ENCODE results near the gene SLIT3. TPM values are rescaled to one million over a fixed set of nuclear protein-coding genes. Genes with fewer than 3 reads are reported as not detected.

The SLIT3 gene
- total RNA-seq, 1 experiment from 2014 or later, result 0.44 TPM

DNA sequence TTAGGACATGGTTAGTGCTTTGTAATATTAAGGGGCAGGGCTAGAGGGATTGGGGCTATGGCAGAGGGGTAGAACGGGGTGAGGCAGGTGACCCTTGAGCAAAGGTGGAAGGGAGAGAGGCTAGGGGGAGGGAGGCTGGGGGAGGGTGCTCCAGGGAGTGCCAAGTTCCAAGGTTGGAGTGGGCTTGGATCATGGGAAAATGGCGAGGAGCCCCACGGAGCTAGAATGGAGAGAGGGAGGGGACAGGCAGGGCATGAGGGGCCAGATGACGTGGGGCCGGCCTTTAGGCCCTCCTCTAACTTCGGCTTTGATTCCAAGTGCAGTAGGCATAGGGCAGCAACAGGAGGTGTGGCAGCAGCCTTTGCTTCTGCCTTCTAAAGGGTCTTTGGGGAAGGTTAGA lies 550.0 kb downstream of the SLIT3 start:
- Histone ChIP-seq H3K4me1 (ENCODE audit: insufficient read depth, low read length) (no peaks in the 10 kb centered on the region), H3K9me3 (ENCODE audit: low read length) (no peaks in the 10 kb centered on the region), H3K4me2 (ENCODE audit: low read length) (no peak overlapping the region), H3K27me3 (ENCODE audit: low read length) (peaks cover 35% of the 10 kb centered on the region), H3K9me2 (replicated peaks; ENCODE audit: low read length) (no peaks in the 10 kb centered on the region), H3K79me2 (ENCODE audit: low read length) (no peaks in the 10 kb centered on the region), H3K4me3 (ENCODE audit: low read length) (no peak overlapping the region), H2AFZ (ENCODE audit: low read length) (no peak overlapping the region), H3K27ac (ENCODE audit: low read length) (no peak overlapping the region), H3K36me3 (ENCODE audit: low read depth, low read length) (no peaks in the 10 kb centered on the region), H4K20me1 (ENCODE audit: low read length) (no peaks in the 10 kb centered on the region), H3F3A (ENCODE audit: low read length, unreplicated experiment) (no peaks in the 10 kb centered on the region), H3K9ac (ENCODE audit: low read length) (no peak overlapping the region)
- intact Hi-C loops (cut with micrococcal nuclease), result no loop called here
- TF ChIP-seq, protein P1, sequence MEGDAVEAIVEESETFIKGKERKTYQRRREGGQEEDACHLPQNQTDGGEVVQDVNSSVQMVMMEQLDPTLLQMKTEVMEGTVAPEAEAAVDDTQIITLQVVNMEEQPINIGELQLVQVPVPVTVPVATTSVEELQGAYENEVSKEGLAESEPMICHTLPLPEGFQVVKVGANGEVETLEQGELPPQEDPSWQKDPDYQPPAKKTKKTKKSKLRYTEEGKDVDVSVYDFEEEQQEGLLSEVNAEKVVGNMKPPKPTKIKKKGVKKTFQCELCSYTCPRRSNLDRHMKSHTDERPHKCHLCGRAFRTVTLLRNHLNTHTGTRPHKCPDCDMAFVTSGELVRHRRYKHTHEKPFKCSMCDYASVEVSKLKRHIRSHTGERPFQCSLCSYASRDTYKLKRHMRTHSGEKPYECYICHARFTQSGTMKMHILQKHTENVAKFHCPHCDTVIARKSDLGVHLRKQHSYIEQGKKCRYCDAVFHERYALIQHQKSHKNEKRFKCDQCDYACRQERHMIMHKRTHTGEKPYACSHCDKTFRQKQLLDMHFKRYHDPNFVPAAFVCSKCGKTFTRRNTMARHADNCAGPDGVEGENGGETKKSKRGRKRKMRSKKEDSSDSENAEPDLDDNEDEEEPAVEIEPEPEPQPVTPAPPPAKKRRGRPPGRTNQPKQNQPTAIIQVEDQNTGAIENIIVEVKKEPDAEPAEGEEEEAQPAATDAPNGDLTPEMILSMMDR (conservative IDR thresholded peaks at IDR 0.05; ENCODE audit: low read depth, low read length), result no peak
- no peak for TF ChIP-seq EZH2 (IDR thresholded peaks at IDR 0.05; ENCODE audit: low read length, unreplicated experiment)
- POLR2A ChIA-PET (ENCODE audit: unreplicated experiment), result no interaction called here
- no peak for ATAC-seq
- no peak for DNase-seq
- CTCF ChIA-PET, result no interaction called here
- BruUV-seq (replicated peaks), result no TSS peak

DNA sequence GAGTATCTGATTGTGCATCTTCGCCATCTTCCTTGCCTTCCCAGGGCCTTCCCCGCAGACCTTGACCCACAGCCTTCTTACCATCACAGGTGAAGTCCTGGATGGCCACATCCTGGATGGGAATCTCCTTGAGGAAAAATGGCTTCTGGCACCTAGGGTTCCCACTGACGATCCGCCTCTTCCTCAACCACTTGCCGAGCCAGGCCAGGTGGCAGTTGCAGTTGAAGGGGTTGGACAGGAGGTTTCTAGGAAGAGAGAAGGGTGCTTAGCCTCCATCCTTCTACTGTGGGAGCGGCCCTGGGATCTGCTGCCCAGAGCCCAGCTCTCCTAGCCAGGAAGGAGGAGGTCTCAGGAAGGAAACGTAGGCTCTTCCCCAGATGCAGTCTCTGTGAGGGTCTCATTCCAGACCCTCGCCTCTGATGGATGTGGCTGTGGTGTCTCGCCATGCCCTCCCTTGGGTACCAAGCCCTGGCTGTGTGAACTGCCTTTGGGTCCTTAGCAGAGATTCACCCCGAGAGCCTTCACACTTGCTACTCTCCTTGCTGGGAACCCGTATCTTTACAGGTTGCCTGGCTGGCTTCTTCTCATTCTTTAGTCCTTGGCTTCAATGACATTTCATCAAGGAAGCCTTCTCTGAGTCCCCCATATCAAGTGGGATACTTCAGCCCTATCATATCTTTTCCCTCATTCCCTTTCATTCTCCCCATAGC lies 551.4 kb downstream of the SLIT3 start:
- ChIA-PET CTCF (no interaction called here), POLR2A (ENCODE audit: unreplicated experiment) (no interaction called here)
- H2AFZ ChIP-seq (ENCODE audit: low read length), result no peak overlapping the region
- H3K4me3 ChIP-seq (ENCODE audit: low read length), result no peak overlapping the region
- H3K4me1 ChIP-seq (ENCODE audit: insufficient read depth, low read length), result no peaks in the 10 kb centered on the region
- no peak overlapping the region for H3K4me2 ChIP-seq (ENCODE audit: low read length)
- H3K27me3 ChIP-seq (ENCODE audit: low read length), result peaks cover 31% of the 10 kb centered on the region
- intact Hi-C loops (cut with micrococcal nuclease), result no loop called here
- TF ChIP-seq, protein P1 (conservative IDR thresholded peaks at IDR 0.05; ENCODE audit: low read depth, low read length), result no peak
- TF ChIP-seq EZH2phosphoT487 (IDR thresholded peaks at IDR 0.05; ENCODE audit: borderline replicate concordance, low read length) (no peak), EZH2 (IDR thresholded peaks at IDR 0.05; ENCODE audit: low read length, unreplicated experiment) (no peak)
- no peaks in the 10 kb centered on the region for H3K79me2 ChIP-seq (ENCODE audit: low read length)
- BruUV-seq (replicated peaks), result no TSS peak
- DNase-seq (no peak), ATAC-seq (no peak)
- no peaks in the 10 kb centered on the region for H3K9me2 ChIP-seq (replicated peaks; ENCODE audit: low read length)
- H3K36me3 ChIP-seq (ENCODE audit: low read depth, low read length), result no peaks in the 10 kb centered on the region
- no peak overlapping the region for H3K27ac ChIP-seq (ENCODE audit: low read length)
- H4K20me1 ChIP-seq (ENCODE audit: low read length), result no peaks in the 10 kb centered on the region
- no peaks in the 10 kb centered on the region for H3K9me3 ChIP-seq (ENCODE audit: low read length)
- H3F3A ChIP-seq (ENCODE audit: low read length, unreplicated experiment), result no peaks in the 10 kb centered on the region
- no peak overlapping the region for H3K9ac ChIP-seq (ENCODE audit: low read length)

DNA sequence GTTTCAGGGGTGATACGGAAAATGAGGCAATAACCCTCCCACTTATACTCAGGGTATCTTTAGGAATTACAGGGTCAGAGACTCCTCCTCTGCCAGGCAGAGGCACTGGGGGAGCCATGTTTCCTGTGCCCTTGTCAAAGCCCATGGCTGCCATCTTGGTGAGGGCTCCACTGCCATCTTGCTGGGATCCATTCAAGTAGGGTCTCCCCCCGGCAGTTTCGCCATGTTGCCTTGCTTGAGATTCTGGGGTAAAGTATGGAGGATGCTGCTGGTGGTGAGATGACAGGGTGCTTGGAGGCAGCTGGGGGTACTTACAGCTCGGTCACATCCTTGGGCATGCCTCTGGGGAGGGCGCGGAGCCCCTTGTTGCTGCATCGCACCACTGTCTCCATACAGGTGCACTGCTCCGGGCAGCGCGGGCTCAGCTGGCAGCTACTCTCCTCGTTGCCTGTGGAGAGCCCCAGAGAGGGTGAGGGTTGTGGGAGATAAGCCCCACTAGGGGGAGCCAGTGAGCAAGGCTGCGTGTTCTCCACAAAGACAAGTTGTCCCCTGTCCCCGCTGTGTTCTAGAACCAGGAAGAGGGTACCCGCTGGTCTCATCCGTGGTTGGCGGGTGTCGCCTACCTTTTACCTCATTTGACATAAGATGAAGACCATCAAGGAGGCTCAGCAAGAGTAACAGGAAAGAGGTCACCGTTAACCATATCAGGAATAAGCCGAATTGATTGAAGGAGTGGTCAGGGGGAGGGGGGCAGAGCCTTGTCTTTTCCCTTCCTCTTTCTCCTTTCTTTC lies 552.8 kb downstream of the SLIT3 start:
- ChIA-PET POLR2A (ENCODE audit: unreplicated experiment) (no interaction called here), CTCF (no interaction called here)
- Histone ChIP-seq H3K9me3 (ENCODE audit: low read length) (no peaks in the 10 kb centered on the region), H3K27me3 (ENCODE audit: low read length) (peaks cover 24% of the 10 kb centered on the region), H3K4me2 (ENCODE audit: low read length) (no peak overlapping the region), H3F3A (ENCODE audit: low read length, unreplicated experiment) (no peaks in the 10 kb centered on the region), H4K20me1 (ENCODE audit: low read length) (no peaks in the 10 kb centered on the region), H3K9me2 (replicated peaks; ENCODE audit: low read length) (no peaks in the 10 kb centered on the region), H3K36me3 (ENCODE audit: low read depth, low read length) (no peaks in the 10 kb centered on the region), H2AFZ (ENCODE audit: low read length) (no peak overlapping the region), H3K4me3 (ENCODE audit: low read length) (no peak overlapping the region), H3K4me1 (ENCODE audit: insufficient read depth, low read length) (no peaks in the 10 kb centered on the region), H3K9ac (ENCODE audit: low read length) (no peak overlapping the region), H3K27ac (ENCODE audit: low read length) (no peak overlapping the region), H3K79me2 (ENCODE audit: low read length) (no peaks in the 10 kb centered on the region)
- ATAC-seq (peak; percentile 35; the same call in 1 of the 2 replicates), DNase-seq (peak; percentile 31)
- TF ChIP-seq, protein P1 (conservative IDR thresholded peaks at IDR 0.05; ENCODE audit: low read depth, low read length), result peak; percentile 60
- no peak for TF ChIP-seq EZH2phosphoT487 (IDR thresholded peaks at IDR 0.05; ENCODE audit: borderline replicate concordance, low read length)
- no peak for TF ChIP-seq EZH2 (IDR thresholded peaks at IDR 0.05; ENCODE audit: low read length, unreplicated experiment)
- no TSS peak for BruUV-seq (replicated peaks)
- intact Hi-C loops (cut with micrococcal nuclease), result no loop called here

Data from PC-3 (cell line).